ENCODE results near the gene TLE5. TPM values are rescaled to one million over a fixed set of nuclear protein-coding genes. Genes with fewer than 3 reads are reported as not detected.
"Not testable (repeated sequence)": the region's sequence is repeated elsewhere in the genome, so short reads cannot be mapped to it uniquely, and the experiment has no call there.

TLE5 gene
- polyA plus RNA-seq, 1 donor (not counting 4 experiments of a cell fraction or from before 2014, with no cell fraction given): 249 TPM

- peak overlapping the region; percentile 1 for H3K4me2 ChIP-seq (ENCODE audit: control insufficient read depth, extremely low read depth, insufficient read depth, low read depth, low read length)
- no peak for TF ChIP-seq EZH2 (IDR thresholded peaks at IDR 0.05; ENCODE audit: low read length)
- no peak for TF ChIP-seq CTCF (optimal IDR thresholded peaks at IDR 0.05 in 1 of 3, IDR thresholded peaks at IDR 0.05 in 1 of 3, conservative IDR thresholded peaks at IDR 0.05 in 1 of 3; ENCODE audit: extremely low read depth in 1 of 3, insufficient read depth in 2 of 3, low read length in 3 of 3)
- peaks cover 13% of the 10 kb centered on the region for H4K20me1 ChIP-seq (ENCODE audit: control insufficient read depth, extremely low read depth, insufficient read depth, low read length)
- H3K9me3 ChIP-seq (ENCODE audit: control insufficient read depth, low read depth, low read length): no peaks in the 10 kb centered on the region
- H3K27ac ChIP-seq (ENCODE audit: control insufficient read depth, insufficient read depth, low read length): no peak overlapping the region
- H3K36me3 ChIP-seq (ENCODE audit: control insufficient read depth in 2 of 2, extremely low read depth in 1 of 2, insufficient read depth in 2 of 2, low read length in 2 of 2): peaks cover 11 to 13% of the 10 kb centered on the region in 2 experiments
- no peak overlapping the region for H3K9ac ChIP-seq (ENCODE audit: control insufficient read depth, extremely low read depth, insufficient read depth, low read length)
- no peak overlapping the region for H2AFZ ChIP-seq (ENCODE audit: control insufficient read depth, low read length)
- H3K79me2 ChIP-seq (ENCODE audit: control insufficient read depth, insufficient read depth, low read length): no peaks in the 10 kb centered on the region
- peaks cover 3% of the 10 kb centered on the region for H3K9me1 ChIP-seq (ENCODE audit: control insufficient read depth, extremely low read depth, insufficient read depth, low read length)
- FAIRE-seq (no peak), DNase-seq (ENCODE audit: low read depth, low spot score) (no peak)
- H3K27me3 ChIP-seq (ENCODE audit: control insufficient read depth, extremely low read depth, insufficient read depth, low read length): no peaks in the 10 kb centered on the region
- H3K4me1 ChIP-seq (ENCODE audit: control insufficient read depth, extremely low read depth, insufficient read depth, low read length): peaks cover 44% of the 10 kb centered on the region
- no peak overlapping the region for H3K4me3 ChIP-seq (ENCODE audit: control insufficient read depth in 2 of 3, extremely low read depth in 1 of 3, insufficient read depth in 2 of 3, low read depth in 1 of 3, low read length in 3 of 3)
- dilution Hi-C loops (cut with MboI; ENCODE audit: extremely low pct_ligation_motif_present, low sequenced_read_pairs): no loop called here
Observed at GRCh38 chr19:3053218-3053621, 9.1 kb downstream of the TLE5 start.

- H3K27me3 ChIP-seq (ENCODE audit: control insufficient read depth, extremely low read depth, insufficient read depth, low read length); H3K9me1 ChIP-seq (ENCODE audit: control insufficient read depth, extremely low read depth, insufficient read depth, low read length); H3K9ac ChIP-seq (ENCODE audit: control insufficient read depth, extremely low read depth, insufficient read depth, low read length); FAIRE-seq; H4K20me1 ChIP-seq (ENCODE audit: control insufficient read depth, extremely low read depth, insufficient read depth, low read length); dilution Hi-C loops (cut with MboI; ENCODE audit: extremely low pct_ligation_motif_present, low sequenced_read_pairs); H2AFZ ChIP-seq (ENCODE audit: control insufficient read depth, low read length); H3K36me3 ChIP-seq (ENCODE audit: control insufficient read depth in 2 of 2, extremely low read depth in 1 of 2, insufficient read depth in 2 of 2, low read length in 2 of 2); H3K79me2 ChIP-seq (ENCODE audit: control insufficient read depth, insufficient read depth, low read length); DNase-seq (ENCODE audit: low read depth, low spot score); H3K4me3 ChIP-seq (ENCODE audit: control insufficient read depth in 2 of 3, extremely low read depth in 1 of 3, insufficient read depth in 2 of 3, low read depth in 1 of 3, low read length in 3 of 3); H3K4me2 ChIP-seq (ENCODE audit: control insufficient read depth, extremely low read depth, insufficient read depth, low read depth, low read length); H3K9me3 ChIP-seq (ENCODE audit: control insufficient read depth, low read depth, low read length); H3K27ac ChIP-seq (ENCODE audit: control insufficient read depth, insufficient read depth, low read length): not testable (repeated sequence)
- H3K4me1 ChIP-seq (ENCODE audit: control insufficient read depth, extremely low read depth, insufficient read depth, low read length): peaks cover 24% of the 10 kb centered on the region
Observed at GRCh38 chr19:3050016-3050415, 12.3 kb downstream of the TLE5 start.

- H3K4me1 ChIP-seq (ENCODE audit: control insufficient read depth, extremely low read depth, insufficient read depth, low read length): peaks cover 14% of the 10 kb centered on the region
- H2AFZ ChIP-seq (ENCODE audit: control insufficient read depth, low read length): no peak overlapping the region
- H3K4me2 ChIP-seq (ENCODE audit: control insufficient read depth, extremely low read depth, insufficient read depth, low read depth, low read length): no peak overlapping the region
- H3K4me3 ChIP-seq (ENCODE audit: control insufficient read depth in 2 of 3, extremely low read depth in 1 of 3, insufficient read depth in 2 of 3, low read depth in 1 of 3, low read length in 3 of 3): no peak overlapping the region
- no peak overlapping the region for H3K9ac ChIP-seq (ENCODE audit: control insufficient read depth, extremely low read depth, insufficient read depth, low read length)
- H3K79me2 ChIP-seq (ENCODE audit: control insufficient read depth, insufficient read depth, low read length): no peaks in the 10 kb centered on the region
- peaks cover 3 to 4% of the 10 kb centered on the region in 2 experiments for H3K36me3 ChIP-seq (ENCODE audit: control insufficient read depth in 2 of 2, extremely low read depth in 1 of 2, insufficient read depth in 2 of 2, low read length in 2 of 2)
- no peaks in the 10 kb centered on the region for H3K27me3 ChIP-seq (ENCODE audit: control insufficient read depth, extremely low read depth, insufficient read depth, low read length)
- dilution Hi-C loops (cut with MboI; ENCODE audit: extremely low pct_ligation_motif_present, low sequenced_read_pairs): no loop called here
- DNase-seq (ENCODE audit: low read depth, low spot score) (no peak), FAIRE-seq (no peak)
- TF ChIP-seq EZH2 (IDR thresholded peaks at IDR 0.05; ENCODE audit: low read length): no peak
- TF ChIP-seq CTCF (optimal IDR thresholded peaks at IDR 0.05 in 1 of 3, IDR thresholded peaks at IDR 0.05 in 1 of 3, conservative IDR thresholded peaks at IDR 0.05 in 1 of 3; ENCODE audit: extremely low read depth in 1 of 3, insufficient read depth in 2 of 3, low read length in 3 of 3): no peak
- no peaks in the 10 kb centered on the region for H3K9me1 ChIP-seq (ENCODE audit: control insufficient read depth, extremely low read depth, insufficient read depth, low read length)
- no peak overlapping the region for H3K27ac ChIP-seq (ENCODE audit: control insufficient read depth, insufficient read depth, low read length)
- H3K9me3 ChIP-seq (ENCODE audit: control insufficient read depth, low read depth, low read length): no peaks in the 10 kb centered on the region
- no peaks in the 10 kb centered on the region for H4K20me1 ChIP-seq (ENCODE audit: control insufficient read depth, extremely low read depth, insufficient read depth, low read length)
Observed at GRCh38 chr19:3049089-3049488, 13.2 kb downstream of the TLE5 start.

Data from keratinocyte (primary cell).